Fibroblast of lung (primary cell): ENCODE measurements around the gene CACNA2D3. TPM values are rescaled to one million over a fixed set of nuclear protein-coding genes. Genes with fewer than 3 reads are reported as not detected.

Experiments used
- DNase-seq, 2 donors: peaks; one replicate each; pipeline versions ENCODE4 v3.0.0 to v3.0.0-alpha.2; 2010; ENCODE audit warnings: low read depth in 2 of 2
- H2AFZ ChIP-seq: 2 replicates; pipeline ENCODE4 v1.5.1; 2012; ENCODE audit warnings: low read length, control low read depth, inconsistent platforms
- H3K27ac ChIP-seq: 2 replicates; pipeline ENCODE4 v1.5.1; 2011; ENCODE audit warnings: low read length, control low read depth; ENCODE audit not compliant: insufficient read depth
- H3K27me3 ChIP-seq: 2 replicates; pipeline ENCODE4 v1.5.1; 2011; ENCODE audit warnings: mild to moderate bottlenecking, low read length; ENCODE audit not compliant: control insufficient read depth, insufficient read depth
- H3K36me3 ChIP-seq: 2 replicates; pipeline ENCODE4 v1.5.1; 2011; ENCODE audit warnings: low read length; ENCODE audit not compliant: control insufficient read depth, insufficient read depth
- H3K4me1 ChIP-seq: 2 replicates; pipeline ENCODE4 v1.5.1; 2011; ENCODE audit warnings: low read length; ENCODE audit not compliant: control insufficient read depth, insufficient read depth; ENCODE audit errors: extremely low read depth
- H3K4me2 ChIP-seq: 2 replicates; pipeline ENCODE4 v1.5.1; 2011; ENCODE audit warnings: low read length, control low read depth; ENCODE audit not compliant: insufficient read depth; ENCODE audit errors: extremely low read depth
- H3K4me3 ChIP-seq, 4 experiments: fragments of 200-600 bp in 1 of 4; sonication (generic) in 1 of 4; replicated peaks in 1 of 4; 2 replicates each; pipeline ENCODE4 v1.5.1; 2011 to 2016; ENCODE audit warnings: low read length in 4 of 4, low read depth in 3 of 4, mild to moderate bottlenecking in 3 of 4, control low read depth in 2 of 4, inconsistent platforms in 1 of 4, mixed read lengths in 1 of 4; ENCODE audit not compliant: insufficient read depth in 1 of 4; ENCODE audit errors: control extremely low read depth in 1 of 4
- H3K79me2 ChIP-seq: 2 replicates; pipeline ENCODE4 v1.5.1; 2012; ENCODE audit warnings: mild to moderate bottlenecking, low read length, inconsistent platforms; ENCODE audit not compliant: control insufficient read depth, insufficient read depth
- H3K9ac ChIP-seq: 2 replicates; pipeline ENCODE4 v1.5.1; 2011; ENCODE audit warnings: mild to moderate bottlenecking, low read length, control low read depth; ENCODE audit not compliant: insufficient read depth
- H3K9me3 ChIP-seq: 2 replicates; pipeline ENCODE4 v1.5.1; 2012; ENCODE audit warnings: low read depth, low read length; ENCODE audit not compliant: control insufficient read depth, insufficient read depth
- H4K20me1 ChIP-seq: 2 replicates; pipeline ENCODE4 v1.5.1; 2011; ENCODE audit warnings: low read length; ENCODE audit not compliant: control insufficient read depth, insufficient read depth; ENCODE audit errors: extremely low read depth
- EZH2 ChIP-seq: IDR thresholded peaks from 2 replicates; pipeline ENCODE4 v1.5.1; 2012; ENCODE audit warnings: low read length, control low read depth, mild to moderate bottlenecking; ENCODE audit errors: missing control alignments
- polyA plus RNA-seq, 2 donors: library from polyadenylated mRNA; depleted of rRNA in 1 of 2; stranded (reverse) in 1 of 2; unstranded in 1 of 2; fragments of >200 nt; gene quantifications; 2 replicates each; pipeline ENCODE4 v1.2.1, GENCODE V29; 2011 to 2012; ENCODE audit warnings: missing spikeins in 1 of 2
- total RNA-seq: library from RNA; depleted of rRNA; stranded (reverse); fragments of >200 nt; gene quantifications from 2 replicates; pipeline ENCODE4 v1.2.1, GENCODE V29; 2014
- TF ChIP-seq, protein P1 (sequence below), 2 donors: IDR thresholded peaks in 1 of 2; conservative IDR thresholded peaks in 1 of 2; 1 replicate in 1 of 2; 2 replicates in 1 of 2; pipeline ENCODE4 v1.5.1; 2011 to 2012; ENCODE audit warnings: low read length in 2 of 2, control low read depth in 1 of 2, inconsistent platforms in 1 of 2, low read depth in 1 of 2, mild to moderate bottlenecking in 1 of 2

The CACNA2D3 gene
- total and polyA plus RNA-seq, 2 donors (not counting 1 experiment from before 2014, with no cell fraction given), result 1.8 to 11.5 TPM

DNA sequence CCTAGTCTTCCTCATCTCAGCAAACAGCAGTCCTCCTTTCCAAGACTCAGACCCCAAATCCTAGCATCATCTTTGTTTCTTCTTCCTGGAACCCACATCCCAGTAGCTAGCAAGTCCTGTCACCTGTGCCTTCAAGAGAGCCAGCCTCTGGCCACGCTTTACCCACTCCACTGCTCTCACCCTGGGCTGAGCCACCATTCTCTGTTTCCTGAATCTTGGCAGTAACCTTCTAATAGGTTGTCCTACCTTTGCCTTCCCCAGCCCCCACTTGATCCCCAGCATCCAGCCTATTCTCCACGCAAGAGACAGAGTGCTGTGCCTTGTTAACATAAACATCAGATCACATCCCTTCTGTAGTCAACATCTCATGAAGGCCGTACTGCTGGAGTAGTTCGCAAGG, 482.1 kb downstream of the CACNA2D3 start:
- Histone ChIP-seq H3K9me3 (no peaks in the 10 kb centered on the region), H3K36me3 (no peaks in the 10 kb centered on the region), H3K79me2 (no peaks in the 10 kb centered on the region), H3K27ac (no peak overlapping the region), H2AFZ (no peak overlapping the region), H3K4me2 (no peak overlapping the region), H3K4me3 (no peak overlapping the region), H3K9ac (no peak overlapping the region), H4K20me1 (no peaks in the 10 kb centered on the region), H3K27me3 (no peaks in the 10 kb centered on the region), H3K4me1 (no peaks in the 10 kb centered on the region)
- no peak for DNase-seq
- TF ChIP-seq EZH2, result no peak
- TF ChIP-seq, protein P1, sequence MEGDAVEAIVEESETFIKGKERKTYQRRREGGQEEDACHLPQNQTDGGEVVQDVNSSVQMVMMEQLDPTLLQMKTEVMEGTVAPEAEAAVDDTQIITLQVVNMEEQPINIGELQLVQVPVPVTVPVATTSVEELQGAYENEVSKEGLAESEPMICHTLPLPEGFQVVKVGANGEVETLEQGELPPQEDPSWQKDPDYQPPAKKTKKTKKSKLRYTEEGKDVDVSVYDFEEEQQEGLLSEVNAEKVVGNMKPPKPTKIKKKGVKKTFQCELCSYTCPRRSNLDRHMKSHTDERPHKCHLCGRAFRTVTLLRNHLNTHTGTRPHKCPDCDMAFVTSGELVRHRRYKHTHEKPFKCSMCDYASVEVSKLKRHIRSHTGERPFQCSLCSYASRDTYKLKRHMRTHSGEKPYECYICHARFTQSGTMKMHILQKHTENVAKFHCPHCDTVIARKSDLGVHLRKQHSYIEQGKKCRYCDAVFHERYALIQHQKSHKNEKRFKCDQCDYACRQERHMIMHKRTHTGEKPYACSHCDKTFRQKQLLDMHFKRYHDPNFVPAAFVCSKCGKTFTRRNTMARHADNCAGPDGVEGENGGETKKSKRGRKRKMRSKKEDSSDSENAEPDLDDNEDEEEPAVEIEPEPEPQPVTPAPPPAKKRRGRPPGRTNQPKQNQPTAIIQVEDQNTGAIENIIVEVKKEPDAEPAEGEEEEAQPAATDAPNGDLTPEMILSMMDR (conservative IDR thresholded peaks at IDR 0.05 in 1 of 2, IDR thresholded peaks at IDR 0.05 in 1 of 2; ENCODE audit: low read depth in 1 of 2, low read length in 2 of 2), result no peak

DNA sequence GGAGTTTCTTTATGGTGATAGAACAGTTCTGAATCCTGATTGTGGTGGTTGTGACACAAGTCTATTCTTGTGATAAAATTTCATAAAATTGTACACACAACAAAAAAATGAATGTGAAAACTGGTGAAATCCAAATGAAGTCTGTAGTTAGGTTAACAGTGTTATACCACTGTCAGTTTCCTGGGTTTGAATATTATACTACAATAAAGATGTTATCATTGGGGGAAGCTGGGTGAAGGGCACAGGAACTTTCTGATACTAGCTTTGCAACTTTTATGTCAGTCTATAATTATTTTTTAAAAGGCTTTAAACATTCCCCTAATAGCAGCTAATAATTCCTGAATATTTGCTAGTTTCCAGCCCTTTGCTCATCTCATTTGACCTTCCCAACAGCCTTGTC, 485.7 kb downstream of the CACNA2D3 start:
- Histone ChIP-seq H3K27ac (no peak overlapping the region), H2AFZ (no peak overlapping the region), H3K4me3 (no peak overlapping the region), H4K20me1 (no peaks in the 10 kb centered on the region), H3K36me3 (no peaks in the 10 kb centered on the region), H3K9ac (no peak overlapping the region), H3K9me3 (no peaks in the 10 kb centered on the region), H3K79me2 (no peaks in the 10 kb centered on the region), H3K4me2 (no peak overlapping the region), H3K4me1 (no peaks in the 10 kb centered on the region), H3K27me3 (no peaks in the 10 kb centered on the region)
- TF ChIP-seq, protein P1 (conservative IDR thresholded peaks at IDR 0.05 in 1 of 2, IDR thresholded peaks at IDR 0.05 in 1 of 2; ENCODE audit: low read depth in 1 of 2, low read length in 2 of 2), result no peak
- TF ChIP-seq EZH2, result no peak
- DNase-seq, result no peak

DNA sequence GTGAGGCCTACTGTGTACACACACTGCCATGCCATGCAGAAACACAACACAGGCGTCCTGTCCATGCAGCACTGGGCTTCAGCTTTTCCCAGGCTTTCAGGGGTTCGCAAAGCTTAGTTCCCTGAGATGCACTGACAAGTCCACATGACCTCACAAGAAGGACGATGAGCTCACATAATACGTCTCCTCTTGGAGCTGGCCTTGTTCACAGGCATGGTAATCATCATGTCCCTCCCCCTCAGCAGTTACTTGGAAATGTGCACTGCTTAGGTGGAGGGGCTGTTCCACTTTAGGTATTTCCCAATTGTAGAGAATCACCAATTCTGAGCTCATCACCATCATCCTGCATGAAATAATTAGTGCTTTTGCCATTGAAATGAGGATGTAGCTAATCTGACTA, 496.7 kb downstream of the CACNA2D3 start:
- Histone ChIP-seq H3K4me2 (no peak overlapping the region), H3K27ac (no peak overlapping the region), H3K4me1 (no peaks in the 10 kb centered on the region), H2AFZ (no peak overlapping the region), H3K36me3 (no peaks in the 10 kb centered on the region), H3K27me3 (no peaks in the 10 kb centered on the region), H4K20me1 (no peaks in the 10 kb centered on the region), H3K9ac (no peak overlapping the region), H3K9me3 (no peaks in the 10 kb centered on the region), H3K4me3 (no peak overlapping the region), H3K79me2 (no peaks in the 10 kb centered on the region)
- TF ChIP-seq, protein P1 (conservative IDR thresholded peaks at IDR 0.05 in 1 of 2, IDR thresholded peaks at IDR 0.05 in 1 of 2; ENCODE audit: low read depth in 1 of 2, low read length in 2 of 2), result no peak
- TF ChIP-seq EZH2, result no peak
- no peak for DNase-seq
